IMR-90 (cell line): Measurements from ENCODE around the gene AMOTL2. TPM values are rescaled to one million over a fixed set of nuclear protein-coding genes. Genes with fewer than 3 reads are reported as not detected.

Experiments
- ATAC-seq: fragments of 200-7000 bp; cut with Tn5 transposase; 2 replicates; pipeline ENCODE4 v1.9.1; 2020; ENCODE audit warnings: low read depth, mild to moderate bottlenecking, moderate library complexity
- BruUV-seq: library from RNA; stranded (reverse); fragments of 400-500 nt; replicated peaks from 2 replicates; lab custom pipeline; 2021; lab: Mats Ljungman, UMichigan
- CTCF ChIA-PET: fragments of 300-600 bp; formaldehyde crosslinking; extraction: SDS; loops from one replicate; lab custom pipeline; 2021; ENCODE audit warnings: antibody characterized with exemption; lab: Yijun Ruan, JAX
- POLR2A ChIA-PET: fragments of 300-600 bp; sonication (Branson Sonifier 250); formaldehyde crosslinking; loops from one replicate; lab custom pipeline; 2022; ENCODE audit warnings: antibody characterized with exemption; ENCODE audit not compliant: unreplicated experiment; lab: Charles Lee
- DNase-seq: peaks from one replicate; pipeline ENCODE4 v3.0.0; 2013
- H2AFZ ChIP-seq: replicated peaks from 2 replicates; pipeline ENCODE3; 2013; ENCODE audit warnings: low read length, mild to moderate bottlenecking; ENCODE audit not compliant: poor library complexity
- H2AK5ac ChIP-seq: 2 replicates; pipeline ENCODE4 v1.6.1; 2013; ENCODE audit warnings: low read depth, low read length, inconsistent platforms
- H2AK9ac ChIP-seq: replicated peaks from 2 replicates; pipeline ENCODE3; 2013; ENCODE audit warnings: mild to moderate bottlenecking, low read depth, low read length, moderate library complexity; ENCODE audit not compliant: poor library complexity
- H2BK120ac ChIP-seq: 2 replicates; pipeline ENCODE4 v1.6.1; 2013; ENCODE audit warnings: low read depth, low read length, inconsistent platforms
- H2BK15ac ChIP-seq: 3 replicates; pipeline ENCODE4 v1.6.1; 2013; ENCODE audit warnings: low read depth, low read length, inconsistent platforms
- H2BK20ac ChIP-seq: 2 replicates; pipeline ENCODE4 v1.6.1; 2013; ENCODE audit warnings: low read depth, mild to moderate bottlenecking, inconsistent platforms, low read length, moderate library complexity
- H2BK5ac ChIP-seq: 2 replicates; pipeline ENCODE4 v1.6.1; 2013; ENCODE audit warnings: mild to moderate bottlenecking, low read depth, low read length, inconsistent platforms; ENCODE audit not compliant: poor library complexity, severe bottlenecking
- H3K14ac ChIP-seq: replicated peaks from 2 replicates; pipeline ENCODE4 v1.6.1; 2013; ENCODE audit warnings: low read depth, low read length, inconsistent platforms
- H3K18ac ChIP-seq: 2 replicates; pipeline ENCODE4 v1.6.1; 2013; ENCODE audit warnings: low read depth, low read length, control low read depth
- H3K23ac ChIP-seq: 2 replicates; pipeline ENCODE4 v1.6.1; 2013; ENCODE audit warnings: low read depth, low read length, inconsistent platforms
- H3K27ac ChIP-seq: 2 replicates; pipeline ENCODE4 v1.5.1; 2013; ENCODE audit warnings: mild to moderate bottlenecking, control low read depth, low read length; ENCODE audit not compliant: insufficient read depth
- H3K27me3 ChIP-seq: 2 replicates; pipeline ENCODE4 v1.6.1; 2013; ENCODE audit warnings: low read length; ENCODE audit not compliant: control insufficient read depth, insufficient read depth
- H3K36me3 ChIP-seq: 2 replicates; pipeline ENCODE4 v1.6.1; 2013; ENCODE audit warnings: low read length, mixed read lengths; ENCODE audit not compliant: control insufficient read depth, insufficient read depth
- H3K4ac ChIP-seq: 2 replicates; pipeline ENCODE4 v1.6.1; 2013; ENCODE audit warnings: low read depth, low read length, inconsistent platforms
- H3K4me1 ChIP-seq: 2 replicates; pipeline ENCODE4 v1.6.1; 2013; ENCODE audit warnings: low read length, mixed read lengths; ENCODE audit not compliant: control insufficient read depth, insufficient read depth
- H3K4me2 ChIP-seq: 2 replicates; pipeline ENCODE4 v1.6.1; 2013; ENCODE audit warnings: low read depth, mild to moderate bottlenecking, control low read depth, low read length, moderate library complexity
- H3K4me3 ChIP-seq: 2 replicates; pipeline ENCODE4 v1.5.1; 2013; ENCODE audit warnings: low read depth, mild to moderate bottlenecking, control low read depth, low read length, moderate library complexity; ENCODE audit not compliant: insufficient read depth
- H3K56ac ChIP-seq: 2 replicates; pipeline ENCODE4 v1.6.1; 2013; ENCODE audit warnings: low read length, inconsistent platforms; ENCODE audit not compliant: insufficient read depth; ENCODE audit errors: extremely low read depth
- H3K79me1 ChIP-seq, 2 experiments: 2 replicates each; pipeline ENCODE4 v1.6.1; 2013; ENCODE audit warnings: low read length in 2 of 2, inconsistent platforms in 1 of 2, low read depth in 1 of 2
- H3K9ac ChIP-seq: 2 replicates; pipeline ENCODE4 v1.6.1; 2013; ENCODE audit warnings: low read depth, low read length, control low read depth
- H3K9me1 ChIP-seq: 2 replicates; pipeline ENCODE4 v1.6.1; 2013; ENCODE audit warnings: low read length, inconsistent platforms; ENCODE audit not compliant: insufficient read depth
- H3K9me3 ChIP-seq: 2 replicates; pipeline ENCODE4 v1.6.1; 2013; ENCODE audit warnings: low read length; ENCODE audit not compliant: control insufficient read depth, insufficient read depth
- H4K20me1 ChIP-seq: 2 replicates; pipeline ENCODE4 v1.6.1; 2013; ENCODE audit warnings: low read length, inconsistent platforms; ENCODE audit not compliant: insufficient read depth
- H4K5ac ChIP-seq: 2 replicates; pipeline ENCODE4 v1.6.1; 2013; ENCODE audit warnings: mild to moderate bottlenecking, low read depth, low read length, control low read depth
- H4K8ac ChIP-seq, 2 experiments: 2 replicates each; pipeline ENCODE4 v1.6.1; 2013; ENCODE audit warnings: low read depth in 2 of 2, low read length in 2 of 2, control low read depth in 1 of 2, inconsistent platforms in 1 of 2
- H4K91ac ChIP-seq: 2 replicates; pipeline ENCODE4 v1.6.1; 2013; ENCODE audit warnings: low read depth, low read length, inconsistent platforms; ENCODE audit not compliant: insufficient read depth
- NFE2L2 ChIP-seq: fragments of 150-350 bp; IDR thresholded peaks from 2 replicates; pipeline ENCODE4 v1.6.1; 2016; ENCODE audit warnings: low read depth, mild to moderate bottlenecking, low read length
- USF2 ChIP-seq: fragments of 150-350 bp; IDR thresholded peaks from 2 replicates; pipeline ENCODE4 v1.6.1; 2017; ENCODE audit warnings: mild to moderate bottlenecking, antibody characterized with exemption, low read length, low read depth
- WGBS, 2 experiments: methylation state at CpG; one replicate each; pipeline versions ENCODE4 v1.1.5 to v1.1.7; 2013; ENCODE audit warnings: missing lambda C conversion rate in 2 of 2; ENCODE audit not compliant: insufficient read length in 1 of 2; ENCODE audit errors: extremely low coverage in 2 of 2; 5-methylcytosine and 5-hydroxymethylcytosine counted together
- dilution Hi-C: fragments of 300-500 bp; cut with HindIII; formaldehyde crosslinking; loops from one replicate; pipeline ENCODE4 v1.14.3; 2018; ENCODE audit warnings: low sequenced_read_pairs; ENCODE audit not compliant: unreplicated experiment
- in situ Hi-C: fragments of 300-500 bp; cut with MboI; formaldehyde crosslinking; loops from 3 replicates; pipeline ENCODE4 v1.14.3; 2019; ENCODE audit warnings: low sequenced_read_pairs, inconsistent platforms, mixed read lengths
- intact Hi-C: fragments of 100-400 bp; cut with micrococcal nuclease; formaldehyde crosslinking; loops from 2 replicates; pipeline ENCODE4 v1.10.0; 2022
- polyA plus RNA-seq, 3 experiments: library from polyadenylated mRNA; depleted of rRNA; stranded (reverse); fragments of >200 nt; gene quantifications; 2 replicates each; pipeline ENCODE4 v1.2.3, GENCODE V29; 2012; ENCODE audit warnings: low replicate concordance in 1 of 3
- total RNA-seq: library from RNA; depleted of rRNA; stranded (reverse); fragments of >200 nt; gene quantifications from 2 replicates; pipeline ENCODE4 v1.2.3, GENCODE V29; 2012

Gene AMOTL2
- total and polyA plus RNA-seq, 2 of the 4 experiments (the other 2 are of a cell fraction), result 162 to 176 TPM

GRCh38 chr3:134377896-134378295 is 3.6 kb upstream of the AMOTL2 start:
- Histone ChIP-seq H4K20me1 (peaks cover 9% of the 10 kb centered on the region), H3K23ac (no peak overlapping the region), H2BK15ac (0 out of 3 replicates have a peak overlapping the region, but pooled peaks have one; percentile 8), H4K91ac (no peak overlapping the region), H3K56ac (no peak overlapping the region), H2AK9ac (no peak overlapping the region), H3K79me1 (peaks cover 6 to 15% of the 10 kb centered on the region in 2 experiments; a peak in 3 of 4 replicates), H3K18ac (no peak overlapping the region), H2BK120ac (0 out of 2 replicates have a peak overlapping the region, but pooled peaks have one; percentile 6), H4K8ac (no peak overlapping the region), H3K4me2 (no peak overlapping the region), H2BK20ac (no peak overlapping the region), H2AK5ac (no peak overlapping the region; the same call in 1 of the 2 replicates), H3K9me3 (0 out of 2 replicates have a peak, but pooled peaks cover 3% of the 10 kb centered on the region), H3K14ac (no peak overlapping the region), H3K4me3 (no peak overlapping the region), H2BK5ac (no peak overlapping the region), H2AFZ (no peak overlapping the region), H3K9me1 (peaks cover 3% of the 10 kb centered on the region; the same call in 1 of the 2 replicates), H3K27ac (no peak overlapping the region), H4K5ac (no peak overlapping the region), H3K27me3 (no peaks in the 10 kb centered on the region), H3K4ac (0 out of 2 replicates have a peak overlapping the region, but pooled peaks have one; percentile 10), H3K4me1 (peaks cover 7% of the 10 kb centered on the region; the same call in 1 of the 2 replicates), H3K9ac (no peak overlapping the region), H3K36me3 (peaks cover 2% of the 10 kb centered on the region)
- CTCF ChIA-PET, result interaction anchor here (0.6 kb wide), 1 partner anchor 1879 kb away, joined by 3 read pairs; no protein-coding TSS in a partner anchor
- DNase-seq (no peak), ATAC-seq (no peak)
- dilution Hi-C loops (no loop called here), in situ Hi-C loops (no loop called here), intact Hi-C loops (no loop called here)
- 100% methylated on average over 2 of the region's 3 CpGs; no CpG with 5 or more reads in 1 of the 2 experiments for WGBS, 2 experiments
- TF ChIP-seq NFE2L2 (no peak), USF2 (no peak)
- POLR2A ChIA-PET, result no interaction called here
- BruUV-seq, result no TSS peak
